Upper lobe of right lung (tissue), 1 donor: Measurements from ENCODE around the gene SEMA6A. TPM values are rescaled to one million over a fixed set of nuclear protein-coding genes. Genes with fewer than 3 reads are reported as not detected.

Experiments
- ATAC-seq: fragments of 200-7000 bp; cut with Tn5 transposase; one replicate; pipeline ENCODE4 v1.9.1; 2020; ENCODE audit warnings: mild to moderate bottlenecking, moderate library complexity
- DNase-seq: peaks from one replicate; pipeline ENCODE4 v3.0.0-alpha.2; 2020
- H3K27ac ChIP-seq: fragments of 200-600 bp; one replicate; pipeline ENCODE4 v1.8.0; 2022
- H3K27me3 ChIP-seq: fragments of 200-600 bp; one replicate; pipeline ENCODE4 v1.8.0; 2022; ENCODE audit warnings: mild to moderate bottlenecking
- H3K36me3 ChIP-seq: fragments of 200-600 bp; one replicate; pipeline ENCODE4 v1.8.0; 2022
- H3K4me1 ChIP-seq: fragments of 200-600 bp; one replicate; pipeline ENCODE4 v1.8.0; 2022
- H3K4me3 ChIP-seq: fragments of 200-600 bp; one replicate; pipeline ENCODE4 v1.8.0; 2022; ENCODE audit warnings: mild to moderate bottlenecking
- H3K9me3 ChIP-seq: fragments of 200-600 bp; one replicate; pipeline ENCODE4 v1.8.0; 2022
- intact Hi-C: fragments of 100-400 bp; cut with DNase I; formaldehyde crosslinking; loops from one replicate; pipeline ENCODE4 v1.11.0; 2022
- total RNA-seq: library from RNA; stranded (reverse); fragmentation: NEBNext Ultra II Directional; extraction: Animal tissue kit (Norgen Biotek cat#: 25700); gene quantifications from one replicate; pipeline ENCODE4 v1.2.1, GENCODE V29; 2021
- TF ChIP-seq, protein P1 (sequence below): fragments of 200-600 bp; IDR thresholded peaks from one replicate; pipeline ENCODE4 v1.8.0; 2022; ENCODE audit warnings: antibody characterized with exemption
- donor health status: DM: no; HTN: yes; CAD: no; lungs with severe emphysema.

Gene SEMA6A
- total RNA-seq, 1 donor from 2014 or later, result 33.3 TPM

- Histone ChIP-seq H3K4me3 (no peak overlapping the region), H3K4me1 (no peaks in the 10 kb centered on the region), H3K9me3 (peaks cover 11% of the 10 kb centered on the region), H3K27ac (no peak overlapping the region), H3K36me3 (no peaks in the 10 kb centered on the region), H3K27me3 (no peaks in the 10 kb centered on the region)
- DNase-seq (no peak), ATAC-seq (no peak)
- TF ChIP-seq, protein P1, sequence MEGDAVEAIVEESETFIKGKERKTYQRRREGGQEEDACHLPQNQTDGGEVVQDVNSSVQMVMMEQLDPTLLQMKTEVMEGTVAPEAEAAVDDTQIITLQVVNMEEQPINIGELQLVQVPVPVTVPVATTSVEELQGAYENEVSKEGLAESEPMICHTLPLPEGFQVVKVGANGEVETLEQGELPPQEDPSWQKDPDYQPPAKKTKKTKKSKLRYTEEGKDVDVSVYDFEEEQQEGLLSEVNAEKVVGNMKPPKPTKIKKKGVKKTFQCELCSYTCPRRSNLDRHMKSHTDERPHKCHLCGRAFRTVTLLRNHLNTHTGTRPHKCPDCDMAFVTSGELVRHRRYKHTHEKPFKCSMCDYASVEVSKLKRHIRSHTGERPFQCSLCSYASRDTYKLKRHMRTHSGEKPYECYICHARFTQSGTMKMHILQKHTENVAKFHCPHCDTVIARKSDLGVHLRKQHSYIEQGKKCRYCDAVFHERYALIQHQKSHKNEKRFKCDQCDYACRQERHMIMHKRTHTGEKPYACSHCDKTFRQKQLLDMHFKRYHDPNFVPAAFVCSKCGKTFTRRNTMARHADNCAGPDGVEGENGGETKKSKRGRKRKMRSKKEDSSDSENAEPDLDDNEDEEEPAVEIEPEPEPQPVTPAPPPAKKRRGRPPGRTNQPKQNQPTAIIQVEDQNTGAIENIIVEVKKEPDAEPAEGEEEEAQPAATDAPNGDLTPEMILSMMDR, result no peak
- intact Hi-C loops, result no loop called here
Observed at GRCh38 chr5:116544531-116545241, 29.9 kb downstream of the SEMA6A start.

- no peaks in the 10 kb centered on the region for H3K27me3 ChIP-seq
- no peak overlapping the region for H3K4me3 ChIP-seq
- no peak for ATAC-seq
- no peak overlapping the region for H3K27ac ChIP-seq
- DNase-seq, result no peak
- TF ChIP-seq, protein P1, result no peak
- no peaks in the 10 kb centered on the region for H3K36me3 ChIP-seq
- intact Hi-C loops, result no loop called here
- peaks cover 11% of the 10 kb centered on the region for H3K9me3 ChIP-seq
- H3K4me1 ChIP-seq, result no peaks in the 10 kb centered on the region
Observed at GRCh38 chr5:116543501-116543900, 31.1 kb downstream of the SEMA6A start.

- Histone ChIP-seq H3K36me3 (no peaks in the 10 kb centered on the region), H3K4me3 (no peak overlapping the region), H3K27me3 (no peaks in the 10 kb centered on the region), H3K27ac (no peak overlapping the region), H3K9me3 (peaks cover 11% of the 10 kb centered on the region), H3K4me1 (no peaks in the 10 kb centered on the region)
- TF ChIP-seq, protein P1, result no peak
- DNase-seq (no peak), ATAC-seq (no peak)
- intact Hi-C loops, result no loop called here
Observed at GRCh38 chr5:116542619-116543018, 32.0 kb downstream of the SEMA6A start.

GRCh38 chr5:116539222-116539621 lies 35.4 kb downstream of the SEMA6A start:
- Histone ChIP-seq H3K27ac (no peak overlapping the region), H3K9me3 (no peaks in the 10 kb centered on the region), H3K36me3 (no peaks in the 10 kb centered on the region), H3K4me3 (no peak overlapping the region), H3K4me1 (no peaks in the 10 kb centered on the region), H3K27me3 (no peaks in the 10 kb centered on the region)
- ATAC-seq (no peak), DNase-seq (no peak)
- TF ChIP-seq, protein P1, result no peak
- intact Hi-C loops, result no loop called here

DNA sequence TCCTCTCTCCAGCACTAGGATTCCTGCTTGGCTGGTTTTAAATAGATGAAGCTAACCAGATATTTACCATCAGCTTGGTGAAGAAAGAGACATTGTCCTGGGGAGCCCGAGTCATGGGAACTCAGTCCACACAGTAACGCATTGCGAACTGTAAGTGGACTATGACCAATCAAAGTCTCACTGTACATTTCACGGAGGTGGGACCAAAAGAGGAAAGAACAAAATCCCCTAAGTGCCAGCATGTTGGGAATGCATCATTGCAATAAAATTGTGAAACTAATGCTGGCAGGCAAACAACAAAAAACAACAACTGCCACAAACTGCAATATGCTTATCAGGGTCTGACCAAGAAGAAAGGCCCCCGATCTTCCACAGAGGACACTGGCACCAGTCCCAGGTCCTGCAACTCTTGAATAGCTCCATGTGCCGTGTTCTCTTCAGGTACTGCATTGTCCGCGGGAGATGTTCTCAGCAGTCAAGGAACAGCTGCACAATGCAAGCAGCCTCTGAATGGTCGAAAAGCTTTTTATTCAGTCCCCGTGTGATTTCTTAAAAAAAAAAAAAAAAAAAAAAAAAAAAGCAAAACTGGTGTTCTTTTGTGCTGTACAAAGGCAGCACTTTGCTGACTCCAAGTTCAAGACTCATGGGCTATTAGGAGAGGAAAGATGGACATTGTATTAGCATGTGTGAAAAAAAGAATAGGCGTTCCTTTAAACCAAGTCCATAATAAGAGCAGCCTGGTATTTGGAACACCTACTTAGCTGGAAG lies 38.1 kb downstream of the SEMA6A start:
- no peak overlapping the region for H3K4me3 ChIP-seq
- H3K27ac ChIP-seq, result no peak overlapping the region
- intact Hi-C loops, result no loop called here
- TF ChIP-seq, protein P1, result no peak
- peaks cover 6% of the 10 kb centered on the region for H3K4me1 ChIP-seq
- H3K36me3 ChIP-seq, result no peaks in the 10 kb centered on the region
- no peaks in the 10 kb centered on the region for H3K27me3 ChIP-seq
- no peaks in the 10 kb centered on the region for H3K9me3 ChIP-seq
- ATAC-seq (no peak), DNase-seq (no peak)
